GM12875 (cell line): ENCODE data around the gene SPCS2.
"Not testable (repeated sequence)": the region's sequence is repeated elsewhere in the genome, so short reads cannot be mapped to it uniquely, and the experiment has no call there.

ENCODE experiments used
- H3K4me3 ChIP-seq: one replicate; pipeline ENCODE4 v1.5.1; 2011; ENCODE audit warnings: low read depth, low read length, control low read depth
- CTCF ChIP-seq: IDR thresholded peaks from 2 replicates; pipeline ENCODE4 v1.5.1; 2011; ENCODE audit warnings: low read depth, mild to moderate bottlenecking, control low read depth, inconsistent platforms, low read length, moderate library complexity, borderline replicate concordance; ENCODE audit not compliant: insufficient read depth

Gene SPCS2

GRCh38 chr11:74957937-74958629 lies 9.0 kb downstream of the SPCS2 start:
- no peak overlapping the region for H3K4me3 ChIP-seq
- TF ChIP-seq CTCF: no peak

GRCh38 chr11:74960128-74960527 lies 11.1 kb downstream of the SPCS2 start:
- not testable (repeated sequence) for H3K4me3 ChIP-seq

- no peak for TF ChIP-seq CTCF
- H3K4me3 ChIP-seq: no peak overlapping the region
Measured at GRCh38 chr11:74966651-74967050, 17.6 kb downstream of the SPCS2 start.

GRCh38 chr11:74970852-74971395 lies 21.9 kb downstream of the SPCS2 start:
- no peak for TF ChIP-seq CTCF
- no peak overlapping the region for H3K4me3 ChIP-seq

- no peak overlapping the region for H3K4me3 ChIP-seq
- no peak for TF ChIP-seq CTCF
Measured at GRCh38 chr11:74971424-74971823, 22.4 kb downstream of the SPCS2 start.

GRCh38 chr11:74978041-74978440 lies 29.0 kb downstream of the SPCS2 start:
- H3K4me3 ChIP-seq: no peak overlapping the region
- no peak for TF ChIP-seq CTCF

- H3K4me3 ChIP-seq: no peak overlapping the region
- no peak for TF ChIP-seq CTCF
Measured at GRCh38 chr11:74980634-74981033, 31.6 kb downstream of the SPCS2 start.

GRCh38 chr11:74981888-74982287 lies 32.8 kb downstream of the SPCS2 start:
- no peak overlapping the region for H3K4me3 ChIP-seq
- no peak for TF ChIP-seq CTCF
